ACC112 (cell line): ENCODE data around the gene PRRT2.

Source experiments
- H2AFZ ChIP-seq: fragments of 200-600 bp; sonication (generic); one replicate; pipeline ENCODE4 v1.6.0; 2017; ENCODE audit warnings: antibody characterized with exemption, low read length; ENCODE audit not compliant: unreplicated experiment
- H3K27ac ChIP-seq: fragments of 200-600 bp; sonication (generic); 2 replicates; pipeline ENCODE4 v1.5.1; 2014; ENCODE audit warnings: low read depth, mild to moderate bottlenecking, antibody characterized with exemption, low read length, moderate library complexity
- H3K27me3 ChIP-seq: fragments of 200-600 bp; sonication (generic); 2 replicates; pipeline ENCODE4 v1.6.1; 2014; ENCODE audit warnings: mild to moderate bottlenecking, antibody characterized with exemption, low read length, moderate library complexity, mixed read lengths; ENCODE audit not compliant: insufficient read depth
- H3K36me3 ChIP-seq: fragments of 200-600 bp; sonication (generic); 2 replicates; pipeline ENCODE4 v1.6.1; 2016; ENCODE audit warnings: mild to moderate bottlenecking, antibody characterized with exemption, low read length, moderate library complexity, mixed read lengths; ENCODE audit not compliant: insufficient read depth
- H3K4me1 ChIP-seq: fragments of 200-600 bp; sonication (generic); one replicate; pipeline ENCODE4 v1.6.1; 2016; ENCODE audit warnings: low read length, mixed read lengths; ENCODE audit not compliant: insufficient read depth, unreplicated experiment, control insufficient read depth
- H3K4me3 ChIP-seq: fragments of 200-600 bp; sonication (generic); 2 replicates; pipeline ENCODE4 v1.5.1; 2014; ENCODE audit warnings: mild to moderate bottlenecking, low read depth, low read length
- H3K79me2 ChIP-seq: fragments of 200-600 bp; sonication (generic); one replicate; pipeline ENCODE4 v1.6.0; 2016; ENCODE audit warnings: low read length; ENCODE audit not compliant: control insufficient read depth, unreplicated experiment, insufficient read depth

PRRT2 gene

DNA sequence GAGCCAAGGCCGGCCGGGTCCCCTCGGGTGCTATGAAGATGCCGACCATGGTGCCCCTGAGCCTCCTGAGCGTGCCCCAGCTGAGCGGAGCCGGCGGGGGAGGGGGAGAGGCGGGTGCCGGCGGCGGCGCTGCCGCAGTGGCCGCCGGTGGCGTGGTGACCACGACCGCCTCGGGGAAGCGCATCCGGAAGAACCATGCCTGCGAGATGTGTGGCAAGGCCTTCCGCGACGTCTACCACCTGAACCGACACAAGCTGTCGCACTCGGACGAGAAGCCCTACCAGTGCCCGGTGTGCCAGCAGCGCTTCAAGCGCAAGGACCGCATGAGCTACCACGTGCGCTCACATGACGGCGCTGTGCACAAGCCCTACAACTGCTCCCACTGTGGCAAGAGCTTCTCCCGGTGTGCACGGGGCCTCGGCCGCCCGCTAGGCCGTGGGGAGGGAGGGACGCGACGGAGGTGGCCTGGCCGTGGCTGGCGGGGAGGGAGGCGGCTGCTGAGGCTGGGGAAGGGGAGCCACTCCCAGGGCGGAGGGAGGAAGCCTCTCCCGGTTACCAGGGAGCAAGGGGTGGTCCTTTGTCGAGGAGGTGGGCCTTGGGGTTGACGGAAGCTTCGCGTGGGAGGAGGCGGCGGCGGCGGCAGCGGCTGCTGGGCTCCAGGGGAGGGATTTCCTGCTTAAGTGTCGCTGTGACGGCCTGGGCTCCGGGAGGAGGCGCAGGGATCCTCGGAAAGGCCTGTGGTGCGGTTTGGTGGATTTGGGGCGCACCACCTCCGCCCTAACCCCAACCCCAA, 4.4 kb upstream of the PRRT2 start:
- Histone ChIP-seq H3K4me3 (peak overlapping the region; percentile 86), H3K36me3 (peaks cover 13% of the 10 kb centered on the region; the same call in 1 of the 2 replicates), H3K27me3 (no peaks in the 10 kb centered on the region), H2AFZ (no peak overlapping the region), H3K79me2 (peaks cover 16% of the 10 kb centered on the region), H3K4me1 (peaks cover 39% of the 10 kb centered on the region), H3K27ac (peak overlapping the region; percentile 52)

DNA sequence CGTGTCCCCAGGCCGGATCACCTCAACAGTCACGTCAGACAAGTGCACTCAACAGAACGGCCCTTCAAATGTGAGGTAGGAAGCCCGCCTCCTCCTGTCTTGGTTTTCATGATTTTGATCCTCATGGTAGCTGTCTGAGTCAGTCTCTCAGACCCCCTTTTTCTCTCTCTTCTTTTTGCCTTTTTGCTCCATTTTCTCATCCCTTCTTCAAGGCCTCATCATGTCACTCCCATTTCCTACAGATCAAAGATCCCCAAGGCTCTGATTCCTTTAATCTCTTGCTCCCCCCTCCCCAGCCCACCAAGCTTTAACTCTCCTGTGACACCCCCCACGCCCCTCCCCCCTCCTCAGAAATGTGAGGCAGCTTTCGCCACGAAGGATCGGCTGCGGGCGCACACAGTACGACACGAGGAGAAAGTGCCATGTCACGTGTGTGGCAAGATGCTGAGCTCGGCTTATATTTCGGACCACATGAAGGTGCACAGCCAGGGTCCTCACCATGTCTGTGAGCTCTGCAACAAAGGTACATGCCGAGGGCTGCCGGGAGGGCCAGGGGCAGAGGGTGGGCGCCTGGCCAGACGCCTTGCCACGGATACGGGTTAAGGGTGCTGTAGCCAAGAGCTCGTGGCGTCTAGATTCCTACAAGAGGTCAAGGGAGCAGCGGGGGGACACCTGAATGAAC, 3.6 kb upstream of the PRRT2 start:
- peaks cover 39% of the 10 kb centered on the region for H3K4me1 ChIP-seq
- no peak overlapping the region for H2AFZ ChIP-seq
- peak overlapping the region; percentile 86 for H3K4me3 ChIP-seq
- H3K27ac ChIP-seq, result peak overlapping the region; percentile 52
- peaks cover 9% of the 10 kb centered on the region; the same call in 1 of the 2 replicates for H3K36me3 ChIP-seq
- H3K79me2 ChIP-seq, result peaks cover 16% of the 10 kb centered on the region
- H3K27me3 ChIP-seq, result no peaks in the 10 kb centered on the region

DNA sequence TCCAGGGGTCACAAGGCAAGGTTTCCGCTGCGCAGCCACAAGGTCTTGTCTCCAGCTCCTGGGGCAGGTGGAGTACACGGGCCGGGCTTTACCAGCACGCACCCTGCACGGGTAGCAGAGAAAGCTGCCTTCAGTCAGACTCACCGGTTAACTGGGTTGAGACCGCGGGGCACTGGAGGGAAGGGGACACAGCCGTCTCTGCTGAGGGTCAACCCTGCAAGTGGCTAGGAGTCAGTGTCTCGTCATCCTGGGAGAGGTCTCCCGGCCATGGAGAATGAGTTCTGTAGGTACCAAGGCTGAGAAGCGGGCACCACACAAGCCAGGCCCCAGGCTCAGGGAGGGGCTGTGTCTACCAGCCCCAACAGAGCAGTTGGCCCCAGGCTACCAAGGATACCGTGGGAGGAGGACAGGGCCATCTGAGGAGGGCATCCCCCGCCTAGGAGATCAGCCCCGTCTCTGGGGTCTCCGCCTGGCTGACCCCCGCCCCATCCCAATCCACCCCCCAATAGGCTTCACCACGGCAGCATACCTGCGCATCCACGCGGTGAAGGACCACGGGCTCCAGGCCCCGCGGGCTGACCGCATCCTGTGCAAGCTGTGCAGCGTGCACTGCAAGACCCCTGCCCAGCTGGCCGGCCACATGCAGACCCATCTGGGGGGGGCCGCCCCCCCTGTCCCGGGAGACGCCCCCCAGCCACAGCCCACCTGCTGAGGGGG, 2.8 kb upstream of the PRRT2 start:
- H3K4me1 ChIP-seq, result peaks cover 34% of the 10 kb centered on the region
- H3K4me3 ChIP-seq, result peak overlapping the region; percentile 86
- H2AFZ ChIP-seq, result no peak overlapping the region
- H3K27me3 ChIP-seq, result no peaks in the 10 kb centered on the region
- peaks cover 16% of the 10 kb centered on the region for H3K79me2 ChIP-seq
- H3K36me3 ChIP-seq, result peaks cover 9% of the 10 kb centered on the region; the same call in 1 of the 2 replicates
- H3K27ac ChIP-seq, result no peak overlapping the region

DNA sequence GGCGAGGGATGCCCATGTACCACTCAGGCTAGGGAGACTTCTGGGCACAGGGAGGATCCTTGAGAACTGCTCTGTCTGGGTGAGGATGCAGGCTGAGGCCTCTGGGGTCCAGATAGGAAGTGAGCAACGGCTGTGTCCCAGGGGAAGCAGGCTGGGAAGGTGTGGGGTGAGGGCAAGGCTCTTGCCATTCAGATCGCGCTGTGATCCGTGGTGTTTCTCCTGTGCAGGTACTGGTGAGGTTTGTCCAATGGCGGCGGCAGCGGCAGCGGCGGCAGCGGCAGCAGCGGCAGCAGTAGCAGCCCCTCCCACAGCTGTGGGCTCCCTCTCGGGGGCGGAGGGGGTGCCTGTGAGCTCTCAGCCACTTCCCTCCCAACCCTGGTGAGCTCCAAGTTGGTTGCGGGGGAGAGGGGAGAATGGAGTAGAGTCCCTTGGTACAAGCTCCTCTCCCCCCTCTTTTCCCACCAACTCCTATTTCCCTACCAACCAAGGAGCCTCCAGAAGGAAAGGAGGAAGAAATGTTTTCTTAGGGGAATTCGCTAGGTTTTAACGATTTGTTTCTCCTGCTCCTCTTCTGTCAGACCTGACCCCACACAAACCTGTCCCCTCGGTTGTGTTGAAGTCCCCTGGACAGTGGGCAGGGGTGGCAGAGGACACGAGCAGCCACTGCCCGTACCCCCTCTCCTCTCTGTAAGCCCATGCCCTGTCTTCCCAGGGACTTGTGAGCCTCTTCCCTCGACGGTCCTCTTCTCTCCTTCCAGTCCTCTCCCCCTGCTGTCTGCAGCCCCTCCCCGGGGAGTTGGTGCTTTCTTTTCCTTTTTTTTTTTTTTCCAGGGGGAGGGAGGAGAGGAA, 1.9 kb upstream of the PRRT2 start:
- Histone ChIP-seq H3K4me3 (peak overlapping the region; percentile 86), H3K27me3 (no peaks in the 10 kb centered on the region), H2AFZ (no peak overlapping the region), H3K27ac (no peak overlapping the region), H3K4me1 (peaks cover 33% of the 10 kb centered on the region), H3K79me2 (peaks cover 16% of the 10 kb centered on the region), H3K36me3 (peaks cover 9% of the 10 kb centered on the region; the same call in 1 of the 2 replicates)

DNA sequence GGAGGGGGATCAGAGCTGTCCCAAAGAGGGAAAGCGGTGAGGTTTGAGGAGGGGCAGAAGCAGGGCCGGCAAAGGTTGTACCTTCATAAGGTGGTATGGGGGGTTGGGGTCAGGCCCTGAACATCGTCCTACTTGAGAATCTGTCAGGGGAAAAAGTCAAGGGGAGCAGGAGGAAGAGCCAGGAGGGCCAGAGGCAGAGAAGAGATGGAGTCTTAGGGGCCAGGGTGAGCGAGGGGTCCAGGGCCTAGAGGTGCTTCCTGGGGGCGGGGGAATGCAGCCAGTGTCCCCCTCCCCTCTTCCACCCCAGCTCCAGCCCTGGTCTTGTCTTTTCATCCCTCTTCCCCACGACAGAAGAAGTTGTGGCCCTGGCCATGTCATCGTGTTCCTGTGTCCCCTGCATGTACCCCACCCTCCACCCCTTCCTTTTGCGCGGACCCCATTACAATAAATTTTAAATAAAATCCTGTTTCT, 1.3 kb upstream of the PRRT2 start:
- no peaks in the 10 kb centered on the region for H3K27me3 ChIP-seq
- H3K36me3 ChIP-seq, result peaks cover 9% of the 10 kb centered on the region; the same call in 1 of the 2 replicates
- H3K27ac ChIP-seq, result no peak overlapping the region
- H3K4me1 ChIP-seq, result peaks cover 34% of the 10 kb centered on the region
- peaks cover 16% of the 10 kb centered on the region for H3K79me2 ChIP-seq
- H2AFZ ChIP-seq, result no peak overlapping the region
- H3K4me3 ChIP-seq, result no peak overlapping the region; the same call in 1 of the 2 replicates

DNA sequence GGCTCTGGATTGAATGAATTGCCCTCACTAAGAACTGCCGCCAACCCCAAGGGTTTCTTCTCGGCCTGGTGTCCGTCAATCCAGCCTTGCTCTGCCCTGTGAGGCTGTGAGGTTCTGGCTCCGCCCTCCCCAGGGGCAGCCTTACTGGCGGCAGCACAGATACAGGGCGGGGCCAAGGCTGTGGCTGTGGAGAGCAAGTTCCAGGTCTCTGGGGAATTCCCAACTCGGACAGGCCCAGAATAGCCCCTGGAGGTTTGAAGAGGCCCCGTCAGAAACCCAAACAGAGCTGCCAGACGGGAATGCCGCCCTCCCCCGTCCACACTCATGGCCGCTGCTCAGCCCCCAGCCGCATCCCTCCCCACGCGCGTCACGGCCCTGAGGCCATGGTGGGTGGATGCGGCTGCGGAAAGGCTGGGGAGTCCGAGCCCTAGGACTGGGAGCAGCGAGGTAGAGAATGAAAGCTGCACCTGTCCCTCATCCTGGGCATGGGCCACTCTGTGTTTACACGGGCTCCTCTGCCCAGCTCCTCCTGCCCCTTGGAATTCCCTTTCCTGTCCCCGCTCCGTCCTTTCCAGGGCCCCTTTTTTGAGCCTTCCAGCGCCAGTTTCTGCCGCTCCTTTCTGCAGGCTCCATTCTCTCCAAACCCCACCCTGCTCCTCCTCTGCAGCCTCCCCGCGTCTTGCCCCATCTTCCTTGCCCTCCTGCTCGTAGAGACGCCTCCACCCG, 660 bp upstream of the PRRT2 start:
- Histone ChIP-seq H3K36me3 (peaks cover 9% of the 10 kb centered on the region; the same call in 1 of the 2 replicates), H3K4me1 (peaks cover 34% of the 10 kb centered on the region), H3K4me3 (peak overlapping the region; percentile 70), H3K79me2 (peaks cover 16% of the 10 kb centered on the region), H3K27ac (peak overlapping the region; percentile 30; the same call in 1 of the 2 replicates), H3K27me3 (no peaks in the 10 kb centered on the region), H2AFZ (no peak overlapping the region)

DNA sequence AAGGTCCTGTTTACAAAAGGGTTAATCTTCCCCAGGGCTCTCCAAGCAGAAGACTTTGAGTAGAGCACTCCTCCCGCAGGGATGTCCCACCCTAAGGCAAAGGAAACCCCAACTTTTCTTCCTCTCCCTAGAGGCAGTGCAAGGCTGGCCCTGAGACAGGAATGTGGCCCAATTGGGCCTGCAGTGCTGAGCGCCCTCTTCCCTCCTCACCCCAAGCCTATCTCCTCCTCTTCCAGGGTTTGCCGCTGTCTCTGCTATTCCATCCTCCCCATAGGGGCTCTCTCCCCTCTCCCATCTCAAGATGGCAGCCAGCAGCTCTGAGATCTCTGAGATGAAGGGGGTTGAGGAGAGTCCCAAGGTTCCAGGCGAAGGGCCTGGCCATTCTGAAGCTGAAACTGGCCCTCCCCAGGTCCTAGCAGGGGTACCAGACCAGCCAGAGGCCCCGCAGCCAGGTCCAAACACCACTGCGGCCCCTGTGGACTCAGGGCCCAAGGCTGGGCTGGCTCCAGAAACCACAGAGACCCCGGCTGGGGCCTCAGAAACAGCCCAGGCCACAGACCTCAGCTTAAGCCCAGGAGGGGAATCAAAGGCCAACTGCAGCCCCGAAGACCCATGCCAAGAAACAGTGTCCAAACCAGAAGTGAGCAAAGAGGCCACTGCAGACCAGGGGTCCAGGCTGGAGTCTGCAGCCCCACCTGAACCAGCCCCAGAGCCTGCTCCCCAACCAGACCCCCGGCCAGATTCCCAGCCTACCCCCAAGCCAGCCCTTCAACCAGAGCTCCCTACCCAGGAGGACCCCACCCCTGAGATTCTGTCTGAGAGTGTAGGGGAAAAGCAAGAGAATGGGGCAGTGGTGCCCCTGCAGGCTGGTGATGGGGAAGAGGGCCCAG, 1.0 kb downstream of the PRRT2 start:
- H3K36me3 ChIP-seq, result peaks cover 9% of the 10 kb centered on the region; the same call in 1 of the 2 replicates
- H3K4me3 ChIP-seq, result peak overlapping the region; percentile 70
- H3K4me1 ChIP-seq, result peaks cover 37% of the 10 kb centered on the region
- no peaks in the 10 kb centered on the region for H3K27me3 ChIP-seq
- H2AFZ ChIP-seq, result no peak overlapping the region
- H3K27ac ChIP-seq, result no peak overlapping the region
- H3K79me2 ChIP-seq, result peaks cover 25% of the 10 kb centered on the region

DNA sequence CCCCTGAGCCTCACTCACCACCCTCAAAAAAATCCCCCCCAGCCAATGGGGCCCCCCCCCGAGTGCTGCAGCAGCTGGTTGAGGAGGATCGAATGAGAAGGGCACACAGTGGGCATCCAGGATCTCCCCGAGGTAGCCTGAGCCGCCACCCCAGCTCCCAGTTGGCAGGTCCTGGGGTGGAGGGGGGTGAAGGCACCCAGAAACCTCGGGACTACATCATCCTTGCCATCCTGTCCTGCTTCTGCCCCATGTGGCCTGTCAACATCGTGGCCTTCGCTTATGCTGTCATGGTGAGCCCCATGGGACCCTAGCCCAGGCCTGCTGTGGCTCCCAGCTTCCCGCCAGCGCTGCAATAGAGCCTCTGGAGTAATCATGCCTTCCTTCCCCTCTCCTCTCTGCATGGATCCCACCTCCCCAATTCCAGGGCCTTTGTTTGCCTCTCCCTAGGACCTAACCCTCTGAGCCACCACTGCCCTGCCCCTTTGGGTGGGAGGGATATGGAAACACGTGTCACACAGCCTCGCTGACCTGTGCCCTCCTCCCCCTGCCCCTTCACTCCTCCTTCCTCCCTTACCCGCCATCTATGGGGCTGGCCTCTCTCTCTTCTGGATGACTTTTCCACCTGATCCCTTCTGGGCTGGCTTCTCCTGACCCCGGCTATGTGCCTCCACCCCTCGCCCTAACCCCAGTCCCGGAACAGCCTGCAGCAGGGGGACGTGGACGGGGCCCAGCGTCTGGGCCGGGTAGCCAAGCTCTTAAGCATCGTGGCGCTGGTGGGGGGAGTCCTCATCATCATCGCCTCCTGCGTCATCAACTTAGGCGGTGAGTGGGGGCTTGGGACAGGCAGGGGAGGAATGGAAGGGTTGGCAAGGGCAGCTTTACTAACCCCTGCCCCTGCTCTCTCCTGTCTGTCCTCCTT, 1.9 kb downstream of the PRRT2 start:
- Histone ChIP-seq H2AFZ (no peak overlapping the region), H3K36me3 (peaks cover 3% of the 10 kb centered on the region; the same call in 1 of the 2 replicates), H3K79me2 (peaks cover 22% of the 10 kb centered on the region), H3K27me3 (no peaks in the 10 kb centered on the region), H3K4me1 (peaks cover 36% of the 10 kb centered on the region), H3K4me3 (no peak overlapping the region), H3K27ac (no peak overlapping the region)
